Measurements from ENCODE around the gene MYO9B. TPM values are rescaled to one million over a fixed set of nuclear protein-coding genes. Genes with fewer than 3 reads are reported as not detected.

The MYO9B gene
- total RNA-seq, 1 experiment from 2014 or later = 68.3 TPM

- Histone ChIP-seq H3K9ac (ENCODE audit: low read length) (0 out of 2 replicates have a peak overlapping the region, but pooled peaks have one; percentile 58), H3F3A (ENCODE audit: low read length, unreplicated experiment) (no peaks in the 10 kb centered on the region), H3K27ac (ENCODE audit: low read length) (no peak overlapping the region), H3K27me3 (ENCODE audit: low read length) (no peaks in the 10 kb centered on the region), H3K4me2 (ENCODE audit: low read length) (peak overlapping the region; percentile 92), H3K4me3 (ENCODE audit: low read length) (peak overlapping the region; percentile 69; the same call in 1 of the 2 replicates), H3K4me1 (ENCODE audit: insufficient read depth, low read length) (peaks cover 30% of the 10 kb centered on the region), H4K20me1 (ENCODE audit: low read length) (peaks cover 13% of the 10 kb centered on the region), H3K79me2 (ENCODE audit: low read length) (peaks cover 34% of the 10 kb centered on the region), H3K9me3 (ENCODE audit: low read length) (no peaks in the 10 kb centered on the region), H2AFZ (ENCODE audit: low read length) (peak overlapping the region; percentile 90), H3K9me2 (replicated peaks; ENCODE audit: low read length) (no peaks in the 10 kb centered on the region), H3K36me3 (ENCODE audit: low read depth, low read length) (no peaks in the 10 kb centered on the region)
- ATAC-seq (no peak), DNase-seq (no peak)
- TF ChIP-seq CTCF (conservative IDR thresholded peaks at IDR 0.05; ENCODE audit: low read depth, low read length) (no peak), EZH2 (IDR thresholded peaks at IDR 0.05; ENCODE audit: low read length, unreplicated experiment) (no peak), EZH2phosphoT487 (IDR thresholded peaks at IDR 0.05; ENCODE audit: borderline replicate concordance, low read length) (no peak)
- BruUV-seq (replicated peaks) = no TSS peak
- CTCF ChIA-PET = no interaction called here
- intact Hi-C loops (cut with micrococcal nuclease) = no loop called here
- POLR2A ChIA-PET (ENCODE audit: unreplicated experiment) = no interaction called here
Observed at GRCh38 chr19:17246681-17247425, 171.3 kb downstream of the MYO9B start.

- no peak overlapping the region for H3K27ac ChIP-seq (ENCODE audit: low read length)
- H3K9me3 ChIP-seq (ENCODE audit: low read length) = no peaks in the 10 kb centered on the region
- no peaks in the 10 kb centered on the region for H3K36me3 ChIP-seq (ENCODE audit: low read depth, low read length)
- no peaks in the 10 kb centered on the region for H3F3A ChIP-seq (ENCODE audit: low read length, unreplicated experiment)
- no peak overlapping the region for H3K4me3 ChIP-seq (ENCODE audit: low read length)
- peaks cover 3% of the 10 kb centered on the region for H4K20me1 ChIP-seq (ENCODE audit: low read length)
- peaks cover 27% of the 10 kb centered on the region for H3K4me1 ChIP-seq (ENCODE audit: insufficient read depth, low read length)
- TF ChIP-seq EZH2 (IDR thresholded peaks at IDR 0.05; ENCODE audit: low read length, unreplicated experiment) (no peak), EZH2phosphoT487 (IDR thresholded peaks at IDR 0.05; ENCODE audit: borderline replicate concordance, low read length) (no peak), CTCF (conservative IDR thresholded peaks at IDR 0.05; ENCODE audit: low read depth, low read length) (no peak)
- no peaks in the 10 kb centered on the region for H3K27me3 ChIP-seq (ENCODE audit: low read length)
- CTCF ChIA-PET = no interaction called here
- ATAC-seq = no peak
- intact Hi-C loops (cut with micrococcal nuclease) = no loop called here
- no peak overlapping the region for H3K4me2 ChIP-seq (ENCODE audit: low read length)
- no peaks in the 10 kb centered on the region for H3K9me2 ChIP-seq (replicated peaks; ENCODE audit: low read length)
- H3K9ac ChIP-seq (ENCODE audit: low read length) = no peak overlapping the region
- H2AFZ ChIP-seq (ENCODE audit: low read length) = no peak overlapping the region
- no TSS peak for BruUV-seq (replicated peaks)
- DNase-seq = no peak
- peaks cover 21% of the 10 kb centered on the region for H3K79me2 ChIP-seq (ENCODE audit: low read length)
- POLR2A ChIA-PET (ENCODE audit: unreplicated experiment) = interaction anchor here (0.6 kb wide), 1 partner anchor 19 kb away, joined by 3 read pairs; no protein-coding TSS in a partner anchor
Observed at GRCh38 chr19:17248011-17248776, 172.6 kb downstream of the MYO9B start.
